Tibial artery (tissue), 4 donors: ENCODE results near the gene ANKRD10.

Experiments used
- DNase-seq, 2 donors: peaks; one replicate each; pipeline ENCODE4 v3.0.0-alpha.2; 2019
- H3K27ac ChIP-seq, 2 donors: fragments of 200-600 bp; sonication (generic) in 1 of 2; 1 replicate in 1 of 2; 2 replicates in 1 of 2; pipeline ENCODE4 v1.5.1; 2018 to 2019; ENCODE audit warnings: mild to moderate bottlenecking in 1 of 2
- H3K27me3 ChIP-seq, 2 donors: fragments of 200-600 bp; sonication (generic) in 1 of 2; one replicate each; pipeline versions ENCODE4 v1.5.1 to v1.6.0; 2016 to 2019
- H3K36me3 ChIP-seq, 3 donors: fragments of 200-600 bp; sonication (generic) in 2 of 3; one replicate each; pipeline ENCODE4 v1.5.1; 2016 to 2019; ENCODE audit warnings: mild to moderate bottlenecking in 2 of 3
- H3K4me1 ChIP-seq, 4 donors: fragments of 200-600 bp; sonication (generic) in 2 of 4; 1 replicate in 3 of 4; 2 replicates in 1 of 4; pipeline ENCODE4 v1.5.1; 2016 to 2019
- H3K4me3 ChIP-seq, 2 donors: fragments of 200-600 bp; sonication (generic) in 1 of 2; 1 replicate in 1 of 2; 2 replicates in 1 of 2; pipeline ENCODE4 v1.5.1; 2018 to 2019; ENCODE audit warnings: mild to moderate bottlenecking in 2 of 2
- H3K9me3 ChIP-seq, 3 donors: fragments of 200-600 bp; sonication (generic) in 1 of 3; one replicate each; pipeline ENCODE4 v1.5.1; 2016 to 2019
- CTCF ChIP-seq, 2 experiments: fragments of 200-600 bp in 1 of 2; fragments of 450-650 bp in 1 of 2; IDR thresholded peaks; one replicate each; pipeline ENCODE4 v1.5.1; 2017 to 2019; ENCODE audit warnings: antibody characterized with exemption in 2 of 2, mild to moderate bottlenecking in 1 of 2, moderate library complexity in 1 of 2
- intact Hi-C: fragments of 100-400 bp; cut with DNase I; formaldehyde crosslinking; loops from one replicate; pipeline ENCODE4 v1.15.0; 2023; ENCODE audit warnings: low total_unique reads

The ANKRD10 gene

DNA sequence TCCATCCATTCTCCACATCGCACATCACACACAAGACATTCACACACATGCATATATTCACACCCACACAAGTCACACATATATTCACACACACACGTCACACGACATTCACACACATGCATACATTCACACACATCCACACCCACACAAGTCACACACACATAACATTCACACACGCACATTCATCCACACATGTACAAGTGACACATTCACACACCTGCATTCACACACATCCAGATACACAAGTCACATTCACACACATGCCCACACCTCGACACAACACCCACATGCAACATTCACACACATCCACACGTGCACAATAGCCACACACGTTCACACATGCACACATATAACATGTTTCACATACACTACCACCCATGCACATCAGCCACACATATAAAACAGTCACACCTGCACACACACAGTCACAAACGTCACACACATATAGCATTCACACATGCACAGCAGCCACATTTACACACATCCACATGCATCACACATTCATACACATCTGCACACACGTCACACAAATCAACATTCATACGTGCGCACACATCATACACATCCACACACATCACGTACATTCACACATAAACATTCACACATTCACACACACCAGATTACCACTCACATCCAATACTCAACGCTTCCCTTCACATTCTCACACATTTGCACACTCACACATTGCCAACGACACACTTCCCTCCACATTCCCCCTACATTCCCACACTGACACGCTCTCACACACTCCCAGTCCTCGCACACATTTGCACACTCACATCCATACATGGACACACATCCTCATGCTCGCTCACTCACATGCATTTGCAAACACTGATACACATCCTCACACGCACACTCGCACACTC lies 41.0 kb downstream of the ANKRD10 start:
- Histone ChIP-seq H3K4me1 (peaks cover 0 to 36% (median 26%) of the 10 kb centered on the region in 4 donors), H3K9me3 (no peaks in the 10 kb centered on the region), H3K27ac (peak overlapping the region; percentile 33 to 47), H3K36me3 (no peaks in the 10 kb centered on the region), H3K4me3 (peak overlapping the region; percentile 44 to 53), H3K27me3 (no peaks in the 10 kb centered on the region)
- DNase-seq: no peak
- intact Hi-C loops: loop anchor here (10.0 kb wide), 1 partner anchor 159 kb away; the partner anchor contains the start of gene ING1
- no peak for TF ChIP-seq CTCF (IDR thresholded peaks at IDR 0.05)

GRCh38 chr13:110872768-110873638 lies 41.9 kb downstream of the ANKRD10 start:
- Histone ChIP-seq H3K9me3 (no peaks in the 10 kb centered on the region), H3K27me3 (no peaks in the 10 kb centered on the region), H3K36me3 (no peaks in the 10 kb centered on the region), H3K4me3 (no peak overlapping the region), H3K27ac (no peak overlapping the region), H3K4me1 (peaks cover 0 to 36% (median 26%) of the 10 kb centered on the region in 4 donors)
- DNase-seq: no peak
- no peak for TF ChIP-seq CTCF (IDR thresholded peaks at IDR 0.05)
- intact Hi-C loops: loop anchor here (10.0 kb wide), 1 partner anchor 158 kb away; the partner anchor contains the start of gene ING1

GRCh38 chr13:110872034-110872767 lies 42.7 kb downstream of the ANKRD10 start:
- Histone ChIP-seq H3K27me3 (no peaks in the 10 kb centered on the region), H3K4me1 (peaks cover 0 to 36% (median 26%) of the 10 kb centered on the region in 4 donors)
- intact Hi-C loops: loop anchor here (10.0 kb wide), 1 partner anchor 157 kb away; the partner anchor contains the start of gene ING1

DNA sequence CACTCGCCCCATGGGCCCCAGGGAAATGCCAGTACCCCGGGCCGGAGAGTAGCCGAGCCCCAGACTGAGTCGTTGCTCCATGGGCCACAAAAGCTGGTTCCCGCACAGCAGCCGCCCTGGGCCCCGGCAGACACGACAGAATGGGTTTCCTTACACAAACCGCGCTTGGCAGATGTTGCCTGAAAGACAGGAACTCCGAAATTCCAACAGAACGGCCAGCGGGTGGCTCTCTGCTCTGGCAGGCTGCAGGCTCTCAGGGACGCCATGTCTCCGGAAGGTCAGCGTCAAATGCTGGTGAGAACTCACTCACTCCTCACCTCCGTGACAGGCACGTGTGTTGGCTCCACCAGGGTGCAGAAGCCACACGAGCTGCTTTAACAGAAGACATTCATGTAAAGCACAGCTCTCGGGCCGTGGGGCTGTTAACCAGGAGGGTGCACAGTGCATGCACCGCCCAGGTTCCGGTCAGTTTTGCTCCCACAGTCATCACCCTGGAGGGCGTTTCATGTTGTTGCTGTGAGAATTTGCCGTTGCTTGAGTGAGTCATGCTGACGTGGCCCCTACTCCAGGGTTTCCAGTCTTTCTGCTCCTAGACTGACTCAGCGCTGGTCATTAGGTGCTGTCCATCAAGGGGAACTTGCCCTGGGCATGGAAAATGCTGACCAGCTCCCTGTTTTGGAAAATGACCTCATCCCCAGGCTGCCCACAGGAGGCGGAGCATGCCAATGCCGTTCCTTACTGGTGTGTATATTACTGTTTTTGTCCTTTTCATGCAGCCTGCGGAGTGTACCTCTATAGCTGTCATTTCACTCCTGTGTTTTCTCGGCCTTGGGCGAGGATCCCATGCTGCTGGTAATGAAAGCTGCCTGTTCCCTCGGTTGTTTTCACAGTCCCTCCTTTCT lies 44.8 kb downstream of the ANKRD10 start:
- TF ChIP-seq CTCF (IDR thresholded peaks at IDR 0.05): peak; percentile 31 to 39
- peak; percentile 96 to 98 for DNase-seq
- intact Hi-C loops: loop anchor here (2.0 to 10.0 kb wide), 2 partner anchors 43 to 155 kb away; partner anchors contain the start of gene ING1
- Histone ChIP-seq H3K27ac (peak overlapping the region; percentile 80 to 87), H3K9me3 (no peaks in the 10 kb centered on the region), H3K4me1 (peaks cover 0 to 33% (median 23%) of the 10 kb centered on the region in 4 donors), H3K36me3 (no peaks in the 10 kb centered on the region), H3K27me3 (no peaks in the 10 kb centered on the region), H3K4me3 (peak overlapping the region; percentile 40 to 50)

More at GRCh38 chr13:110872034-110872767, 42.7 kb downstream of the ANKRD10 start:
- no peak for TF ChIP-seq CTCF (IDR thresholded peaks at IDR 0.05)
- no peak for DNase-seq
- H3K27ac ChIP-seq: peak overlapping the region in 1 of 2 donors; percentile 80
- no peaks in the 10 kb centered on the region for H3K36me3 ChIP-seq
- H3K4me3 ChIP-seq: no peak overlapping the region
- no peaks in the 10 kb centered on the region for H3K9me3 ChIP-seq
